Hematopoietic multipotent progenitor cell (in vitro differentiated cells): Measurements from ENCODE around the gene MBD6. TPM values are rescaled to one million over a fixed set of nuclear protein-coding genes. Genes with fewer than 3 reads are reported as not detected.
"Not testable (repeated sequence)": the region's sequence is repeated elsewhere in the genome, so short reads cannot be mapped to it uniquely, and the experiment has no call there.

ENCODE experiments used
- DNase-seq, 3 donors: peaks; one replicate each; pipeline ENCODE4 v3.0.0-alpha.2; 2011 to 2015; ENCODE audit warnings: low read depth in 2 of 3, low spot score in 2 of 3
- total RNA-seq: library from RNA; depleted of rRNA; stranded (reverse); fragments of >200 nt; gene quantifications from one replicate; pipeline ENCODE4 v1.2.3, GENCODE V29; 2012

MBD6 gene
- total RNA-seq, 1 donor, result 24.5 TPM

DNA sequence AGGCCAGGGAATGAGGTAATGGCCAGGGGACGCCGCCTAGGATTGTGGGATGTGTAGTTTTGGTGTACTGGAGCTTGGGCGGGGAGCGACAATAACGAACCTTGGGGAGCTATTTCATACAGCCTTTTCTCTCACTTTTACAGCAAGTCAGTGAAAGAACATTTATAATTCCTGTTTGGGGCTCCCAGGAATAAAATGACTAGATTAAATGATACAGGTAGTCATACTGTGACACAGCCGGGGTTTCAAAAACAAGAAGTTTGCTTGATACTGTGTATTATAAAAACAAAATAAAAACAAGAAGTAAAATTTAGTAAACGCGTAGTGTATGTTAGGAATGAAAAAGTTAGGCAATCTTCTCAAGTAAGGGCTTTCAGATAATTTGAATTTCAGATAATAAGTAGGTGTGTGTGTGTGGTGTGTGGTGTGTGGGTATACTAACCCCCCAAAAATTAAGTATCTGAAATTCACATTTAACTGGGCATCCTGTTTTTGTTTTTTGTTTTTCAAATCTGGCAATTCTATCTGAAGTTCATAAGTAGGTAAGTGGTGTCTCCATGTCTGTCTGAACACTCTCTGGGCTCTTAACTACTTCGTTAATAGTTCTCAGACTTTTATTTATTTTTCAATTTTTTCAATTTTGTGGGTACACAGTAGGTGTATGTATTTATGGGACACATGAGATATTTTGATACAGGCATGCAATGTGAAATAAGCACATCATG is 24.8 kb downstream of the MBD6 start:
- no peak for DNase-seq

DNA sequence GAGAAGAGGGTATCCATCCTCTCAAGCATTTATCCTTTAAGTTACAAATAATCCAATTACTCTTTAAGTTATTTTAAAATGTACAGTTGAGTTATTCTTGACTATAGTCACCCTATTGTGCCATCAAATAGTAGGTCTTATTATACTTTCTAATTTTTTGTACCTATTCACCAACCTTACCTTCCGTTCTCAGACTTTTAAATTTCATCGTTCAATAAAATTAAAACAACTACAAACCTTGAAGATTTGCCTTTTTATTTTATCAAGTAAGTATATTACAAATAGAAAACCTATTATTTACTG is 25.3 kb downstream of the MBD6 start:
- DNase-seq, result no peak

DNA sequence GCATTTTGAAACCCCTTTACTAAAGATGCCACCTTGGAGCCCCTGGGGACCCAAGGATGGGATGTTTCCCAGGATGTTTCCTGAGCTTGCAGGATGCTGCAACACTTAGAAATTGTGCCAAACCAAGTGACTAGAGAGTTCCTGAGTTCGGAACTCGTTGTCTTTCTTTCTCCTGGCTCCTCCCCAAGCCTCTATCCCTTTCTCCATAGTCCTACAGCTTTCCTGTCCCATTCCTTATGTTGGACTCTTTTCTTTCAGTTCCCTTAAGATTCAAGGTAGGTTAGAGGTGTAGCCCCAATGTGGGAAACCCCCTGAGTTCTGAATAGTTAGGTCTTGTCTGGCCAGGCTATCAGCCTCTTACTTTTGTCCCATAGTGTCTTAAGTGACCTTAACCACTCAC is 25.9 kb downstream of the MBD6 start:
- DNase-seq, result no peak

DNA sequence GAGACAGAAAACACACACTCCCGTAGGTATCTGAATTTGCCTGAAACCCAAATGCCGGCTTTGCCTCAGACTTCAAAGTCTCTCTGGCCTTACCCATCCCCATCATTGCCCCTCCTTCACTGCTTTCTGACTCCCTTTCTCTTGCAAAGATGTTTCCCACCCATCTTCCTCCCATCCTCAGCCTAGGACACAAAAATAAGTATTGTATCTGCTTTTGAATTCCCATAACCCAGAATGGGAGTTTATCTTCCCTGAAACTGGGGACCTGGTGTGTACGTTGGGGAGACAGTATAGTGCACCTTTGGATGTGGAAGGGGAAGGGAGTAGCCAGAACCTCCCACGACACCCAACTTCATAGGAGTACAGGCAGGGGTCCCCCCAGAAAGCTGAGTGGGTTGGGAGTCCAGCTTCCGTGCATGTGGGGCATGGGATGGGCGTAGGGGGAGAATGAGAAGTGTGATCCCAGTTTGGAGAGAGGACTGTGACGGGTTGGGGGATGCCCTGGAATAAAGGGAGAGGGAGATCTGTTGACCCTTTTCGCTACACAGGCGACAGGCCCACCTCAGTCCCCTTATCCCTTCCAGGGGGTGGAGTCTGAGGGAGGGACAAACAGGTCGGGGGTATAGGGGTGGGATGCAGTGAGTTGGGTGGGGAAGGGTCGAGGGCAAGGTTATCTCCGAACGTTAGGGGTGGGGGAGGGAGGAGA is 26.7 kb downstream of the MBD6 start:
- DNase-seq, result no peak

DNA sequence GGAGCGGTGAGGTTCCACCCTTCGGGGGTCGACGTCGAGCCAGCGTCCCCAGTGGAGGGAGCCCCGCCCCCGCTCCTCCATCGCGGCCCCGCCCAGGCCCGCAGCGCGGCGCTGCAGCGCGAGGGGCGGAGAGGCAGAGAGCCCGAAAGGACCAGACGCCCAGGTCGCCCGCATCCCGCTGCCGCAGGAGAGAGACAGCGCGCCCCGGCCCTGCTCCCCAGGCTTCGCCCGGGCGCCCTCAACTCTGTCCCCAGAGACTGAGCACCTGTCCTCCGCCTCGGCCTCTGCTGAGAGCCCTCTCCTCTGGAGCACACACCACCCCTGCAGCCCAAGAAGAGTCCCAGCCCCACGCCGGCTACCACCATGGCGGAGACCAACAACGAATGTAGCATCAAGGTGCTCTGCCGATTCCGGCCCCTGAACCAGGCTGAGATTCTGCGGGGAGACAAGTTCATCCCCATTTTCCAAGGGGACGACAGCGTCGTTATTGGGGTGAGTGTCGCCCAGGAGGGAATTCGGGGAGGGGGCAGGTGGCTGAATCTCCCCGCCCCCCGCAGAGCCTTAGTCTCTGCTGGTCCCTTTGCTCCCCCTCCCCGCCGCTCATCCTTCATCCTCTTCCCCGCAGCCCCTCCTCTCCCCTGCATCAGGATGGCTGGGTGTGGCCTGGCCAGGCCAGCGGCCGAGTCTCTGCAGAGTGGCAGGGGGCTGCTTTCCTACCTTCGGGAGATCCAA is 27.5 kb downstream of the MBD6 start, which contains the start of gene KIF5A:
Gene KIF5A (plus strand): TSS at position 136 of the 732 bp plus-strand sequence. CDS start 228 bp downstream, at position 364.
- peak; percentile 16 to 48 (median 43) for DNase-seq

DNA sequence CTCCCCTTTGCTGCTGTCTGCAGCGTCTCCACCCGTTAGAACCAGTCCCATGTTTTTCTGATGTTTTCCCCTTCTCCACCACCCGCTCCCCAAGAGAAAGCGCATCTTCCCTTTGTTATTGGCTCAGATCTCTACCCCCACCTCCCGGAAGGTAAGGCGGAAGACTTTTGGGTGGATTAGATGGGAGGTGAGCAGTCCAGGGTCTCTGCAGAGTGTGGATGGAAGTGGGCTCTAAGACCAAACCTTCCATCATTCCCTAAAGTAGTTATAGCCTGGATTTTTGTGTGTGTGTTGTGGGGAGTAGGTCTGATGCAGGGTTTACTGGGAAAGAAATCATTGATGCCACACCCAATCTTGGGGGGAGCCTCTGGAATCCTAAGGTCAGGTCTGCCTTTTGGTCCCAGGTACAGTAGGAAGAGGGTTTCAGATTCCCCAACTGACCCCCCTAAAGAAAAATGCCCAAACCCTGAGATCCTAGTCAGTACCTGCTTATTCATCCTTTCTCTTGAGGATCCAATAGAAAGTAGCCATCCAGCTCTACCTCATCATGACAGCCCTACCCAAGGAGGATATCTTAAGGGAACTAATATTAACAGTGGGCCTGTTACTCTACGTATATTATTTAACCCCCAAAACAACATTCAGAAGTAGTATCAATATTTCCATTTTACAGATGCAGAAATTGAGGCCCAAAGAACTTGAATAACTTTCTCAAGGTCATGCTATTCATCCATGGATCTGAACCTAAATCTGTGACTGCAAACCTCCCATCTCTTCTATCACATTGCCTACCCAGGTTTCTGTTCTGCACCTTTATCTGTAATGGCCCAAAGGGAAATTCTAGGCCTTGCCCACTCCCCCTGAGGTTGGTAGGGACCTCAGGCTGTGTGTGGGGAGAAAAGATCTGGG is 28.3 kb downstream of the MBD6 start:
- no peak for DNase-seq

DNA sequence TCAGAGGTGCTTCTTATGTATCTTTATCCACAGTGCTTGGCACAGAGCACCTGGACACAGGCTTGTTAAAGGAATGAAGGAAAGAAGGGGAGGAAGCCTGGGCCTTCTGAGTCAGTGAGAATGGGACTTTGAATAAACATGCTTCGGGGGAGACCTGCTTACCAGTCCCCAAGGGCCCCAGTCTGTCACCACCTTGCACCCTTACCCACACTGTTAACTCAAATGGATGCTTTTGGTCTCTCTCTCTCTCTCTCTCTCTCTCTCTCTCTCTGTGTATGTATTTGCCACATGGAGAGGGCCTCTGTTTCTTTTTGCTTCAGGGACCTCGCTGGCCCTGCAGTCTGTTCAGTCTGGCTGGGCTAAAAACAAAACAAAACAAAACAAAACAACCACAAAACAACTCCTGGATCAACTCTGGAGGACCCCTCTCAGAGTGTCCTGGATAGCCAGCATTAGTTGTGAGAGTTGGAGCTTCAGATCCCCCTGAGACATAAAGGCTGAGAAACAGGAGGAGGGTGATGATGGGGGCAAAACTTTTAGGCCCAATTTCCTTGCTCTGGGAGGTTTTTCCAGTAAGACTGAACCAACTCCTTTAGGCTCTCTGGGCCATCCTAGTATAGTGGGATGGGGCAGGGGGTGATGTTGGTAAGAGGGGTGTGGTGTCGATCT is 29.1 kb downstream of the MBD6 start:
- no peak for DNase-seq

DNA sequence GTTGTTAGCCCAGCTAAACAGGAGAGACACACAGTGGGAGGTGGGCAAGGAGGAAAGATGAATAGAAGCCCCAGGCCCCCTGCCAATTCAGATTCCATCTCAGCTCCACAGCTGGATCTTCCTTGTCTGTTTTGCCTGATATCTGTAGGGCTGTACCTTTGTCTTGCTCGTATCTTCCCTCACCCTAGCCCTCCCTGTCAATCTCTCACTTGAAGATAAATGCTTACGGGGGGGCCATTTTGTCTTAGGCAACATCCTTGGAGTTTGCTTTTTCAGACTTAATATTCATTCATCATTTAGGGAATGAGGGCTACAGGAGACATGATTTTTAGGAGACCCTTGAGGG is 29.7 kb downstream of the MBD6 start:
- DNase-seq, result no peak

DNA sequence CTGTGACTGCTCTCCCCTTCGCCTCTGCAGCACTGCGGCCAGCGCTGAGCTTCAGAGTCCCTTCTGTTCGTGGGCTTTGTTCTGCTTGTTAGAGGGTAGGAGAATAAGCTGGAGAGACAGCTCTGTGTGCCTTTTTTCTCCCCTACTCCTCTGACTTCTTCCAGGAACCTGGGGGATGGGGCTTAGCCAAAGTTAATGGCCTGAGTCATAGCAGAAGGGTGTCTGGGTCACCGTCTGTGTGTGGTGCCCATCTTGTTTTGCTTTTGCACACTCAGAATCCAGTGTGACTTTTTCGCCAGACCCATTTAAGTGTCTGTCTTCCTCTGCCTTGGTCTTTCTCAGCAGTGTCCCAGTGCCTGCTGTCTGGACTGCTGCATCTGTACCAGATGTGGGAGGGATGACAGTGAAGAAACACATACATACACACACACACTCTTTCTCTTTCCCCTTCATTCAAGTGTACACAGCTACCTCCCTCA is 30.2 kb downstream of the MBD6 start:
- DNase-seq, result no peak

DNA sequence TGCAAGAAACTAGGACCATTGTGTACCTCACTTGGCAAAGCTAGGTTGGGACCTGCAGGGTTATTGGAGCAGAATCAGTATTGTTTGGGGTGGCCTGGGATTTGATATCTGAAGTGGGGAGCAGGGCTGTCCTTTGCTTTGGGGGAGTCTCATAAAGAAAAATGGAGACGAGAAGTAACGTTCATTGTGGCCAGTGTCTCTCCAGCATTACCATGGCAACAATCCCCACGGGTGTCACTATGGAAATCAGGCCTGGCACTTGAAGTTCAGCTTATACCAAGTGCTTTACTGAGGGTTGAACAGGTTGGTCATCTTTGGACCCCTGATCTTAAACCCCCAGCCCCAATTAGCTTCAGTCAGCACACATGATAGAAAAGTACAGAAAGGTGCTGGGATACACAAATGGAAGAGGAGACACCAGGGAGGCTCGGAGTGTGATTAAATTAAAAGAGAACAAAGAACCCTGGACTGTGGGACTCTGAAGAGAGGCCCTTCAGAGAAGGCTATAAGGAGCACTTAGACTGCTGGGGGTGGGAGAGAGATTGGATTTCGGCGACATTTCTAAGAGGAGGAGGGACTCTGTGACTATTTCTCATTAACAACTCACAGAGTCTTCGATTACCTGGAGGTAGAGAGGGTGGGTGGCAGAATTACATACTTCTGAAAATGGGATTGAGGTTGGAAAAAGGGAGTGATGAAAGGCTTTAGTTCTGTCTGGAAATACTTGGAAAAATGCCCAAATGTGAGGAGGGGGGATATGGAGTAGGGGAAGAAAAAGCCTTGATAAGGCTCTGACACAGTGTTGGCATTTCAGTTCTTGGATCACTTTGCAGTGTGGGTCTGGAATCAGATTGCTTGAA is 30.9 kb downstream of the MBD6 start:
- no peak for DNase-seq

DNA sequence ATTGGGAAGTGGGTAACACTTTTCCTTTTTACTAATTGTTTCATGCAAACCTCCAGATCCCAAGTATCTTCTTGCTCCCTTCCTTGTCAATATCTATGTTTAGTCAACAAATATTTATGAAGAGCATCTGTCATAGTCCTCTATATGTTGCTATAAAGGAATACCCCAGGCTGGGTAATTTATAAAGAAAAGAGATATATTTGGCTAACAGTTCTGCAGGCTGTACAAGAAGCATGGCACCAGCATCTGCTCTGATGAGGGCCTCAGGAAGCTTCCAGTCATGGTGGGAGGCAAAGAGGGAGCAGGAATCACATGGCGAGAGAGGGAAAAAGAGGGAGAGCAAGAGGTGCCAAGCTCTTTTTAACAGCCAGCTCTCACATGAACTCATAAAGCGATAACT is 31.8 kb downstream of the MBD6 start:
- no peak for DNase-seq

DNA sequence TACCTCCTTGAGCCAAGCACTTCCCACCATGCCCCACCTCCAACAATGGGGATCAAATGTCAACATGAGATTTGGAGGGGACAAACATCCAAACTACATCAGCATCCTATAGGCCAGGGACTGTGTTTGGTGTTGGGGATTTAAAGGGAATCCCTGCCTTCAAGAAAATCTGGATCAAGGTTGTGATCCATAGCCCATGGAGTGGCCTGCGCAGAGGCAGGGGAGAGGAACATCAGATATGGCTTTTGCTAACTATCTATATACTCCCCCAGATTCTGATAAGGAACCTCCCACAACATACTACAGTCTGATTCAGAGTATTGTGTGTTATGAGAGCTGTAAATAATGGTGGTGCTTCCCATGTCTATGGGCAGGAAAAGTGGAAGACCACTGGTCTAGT is 32.3 kb downstream of the MBD6 start:
- no peak for DNase-seq

DNA sequence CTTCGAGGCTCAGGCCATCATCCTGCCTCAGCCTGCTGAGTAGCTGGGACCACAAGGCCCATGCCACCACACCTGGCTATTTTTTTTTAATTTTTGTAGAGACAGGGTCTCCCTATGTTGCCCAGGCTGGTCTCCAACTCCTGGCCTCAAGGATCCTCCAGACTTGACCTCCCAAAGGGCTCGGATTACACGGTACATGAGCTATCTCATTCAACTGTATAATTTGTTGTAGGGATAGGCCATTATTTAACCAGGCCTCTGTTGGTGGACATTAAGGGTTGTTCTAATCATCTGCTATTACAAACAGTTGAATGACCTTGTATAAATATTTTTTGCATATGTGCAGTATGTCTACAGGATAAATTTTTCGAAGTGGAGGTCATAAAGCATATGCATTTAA is 36.2 kb downstream of the MBD6 start:
- DNase-seq, result no peak

DNA sequence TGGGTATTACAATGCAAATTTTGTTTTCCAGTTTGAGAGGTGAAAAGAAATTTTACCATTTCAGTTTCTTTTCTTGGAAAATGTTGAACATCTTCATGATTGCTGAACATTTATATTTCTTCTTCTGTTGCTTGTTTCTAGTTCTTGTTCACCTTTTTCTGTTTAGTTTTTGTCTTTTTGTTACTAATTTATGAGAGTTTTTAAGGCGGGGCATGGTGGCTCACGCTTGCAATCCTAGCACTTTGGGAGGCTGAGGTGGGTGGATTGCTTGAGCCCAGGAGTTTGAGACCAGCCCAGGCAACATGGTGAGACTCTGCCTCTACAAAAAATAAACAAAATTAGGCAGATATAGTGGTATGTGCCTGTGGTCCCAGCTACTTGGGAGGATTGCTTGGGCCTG is 37.9 kb downstream of the MBD6 start:
- no peak for DNase-seq

DNA sequence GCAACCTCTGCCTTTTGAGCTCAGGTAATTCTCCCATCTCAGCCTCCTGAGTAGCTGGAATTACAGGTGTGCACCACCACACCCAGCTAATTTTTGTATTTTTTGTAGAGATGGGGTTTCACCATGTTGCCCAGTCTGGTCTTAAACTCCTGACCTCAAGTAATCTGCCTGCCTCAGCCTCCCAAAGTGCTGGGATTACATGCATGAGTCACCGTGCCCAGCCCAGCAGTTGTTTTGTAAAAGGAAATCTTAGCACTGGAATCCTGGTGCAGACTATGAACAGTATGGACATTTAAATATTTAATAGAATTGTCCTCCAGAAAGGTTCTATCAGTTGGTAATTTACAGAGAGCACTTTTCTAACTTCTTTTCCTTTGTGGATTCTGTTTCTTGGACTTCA is 38.5 kb downstream of the MBD6 start:
- DNase-seq, result not testable (repeated sequence)

DNA sequence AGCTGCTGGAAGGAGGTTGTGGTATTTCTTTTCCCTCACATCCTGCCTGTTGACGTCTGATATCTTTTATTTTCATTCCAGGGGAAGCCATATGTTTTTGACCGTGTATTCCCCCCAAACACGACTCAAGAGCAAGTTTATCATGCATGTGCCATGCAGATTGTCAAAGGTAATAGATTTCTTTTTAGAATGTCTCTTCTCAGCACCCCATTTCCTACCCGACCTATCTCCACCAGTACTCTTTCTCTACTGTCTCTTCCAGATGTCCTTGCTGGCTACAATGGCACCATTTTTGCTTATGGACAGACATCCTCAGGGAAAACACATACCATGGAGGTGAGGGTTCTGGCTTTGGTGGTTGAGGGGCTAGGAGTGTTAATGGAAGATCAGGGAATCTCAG is 40.7 kb downstream of the MBD6 start:
- DNase-seq, result no peak

DNA sequence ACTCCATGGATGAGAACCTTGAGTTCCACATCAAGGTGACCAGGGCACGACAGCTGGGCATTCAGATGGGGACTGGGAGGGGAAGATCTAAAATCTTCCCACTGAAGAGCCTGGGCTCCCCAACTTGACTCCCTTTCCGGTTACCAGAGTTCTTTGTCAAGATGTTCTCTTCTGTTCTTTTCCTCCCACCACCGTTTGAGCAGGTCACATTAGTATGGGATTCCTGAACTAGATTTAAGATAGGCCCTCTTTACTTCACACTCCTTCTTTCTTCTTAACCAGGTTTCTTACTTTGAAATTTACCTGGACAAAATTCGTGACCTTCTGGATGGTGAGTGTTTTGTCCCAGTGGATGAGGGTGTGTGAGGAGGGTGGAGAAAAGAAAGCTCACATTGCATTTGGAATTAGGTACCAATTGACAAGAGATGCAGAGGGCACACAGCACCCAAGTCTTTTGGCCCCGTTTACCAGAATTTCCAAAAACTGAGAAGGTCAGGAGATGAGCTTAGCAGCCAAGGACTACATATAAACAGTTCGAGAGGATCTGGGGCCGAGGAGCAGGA is 41.6 kb downstream of the MBD6 start:
- DNase-seq, result no peak

DNA sequence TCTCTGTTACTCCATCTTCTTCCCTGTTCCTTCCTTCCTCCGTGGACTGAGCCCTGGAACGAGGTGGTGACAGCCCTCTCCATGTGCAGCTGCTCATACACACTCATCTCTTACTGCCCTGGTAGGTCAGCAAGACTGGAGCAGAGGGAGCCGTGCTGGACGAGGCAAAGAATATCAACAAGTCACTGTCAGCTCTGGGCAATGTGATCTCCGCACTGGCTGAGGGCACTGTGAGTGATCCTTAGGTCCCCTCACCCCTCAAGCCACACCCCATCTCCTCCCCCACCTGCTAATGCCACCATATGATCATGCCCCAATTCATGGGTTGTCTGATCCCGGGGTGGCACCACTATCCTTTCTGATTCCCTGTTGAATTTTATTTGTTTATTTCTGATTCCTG is 46.2 kb downstream of the MBD6 start:
- DNase-seq, result no peak

DNA sequence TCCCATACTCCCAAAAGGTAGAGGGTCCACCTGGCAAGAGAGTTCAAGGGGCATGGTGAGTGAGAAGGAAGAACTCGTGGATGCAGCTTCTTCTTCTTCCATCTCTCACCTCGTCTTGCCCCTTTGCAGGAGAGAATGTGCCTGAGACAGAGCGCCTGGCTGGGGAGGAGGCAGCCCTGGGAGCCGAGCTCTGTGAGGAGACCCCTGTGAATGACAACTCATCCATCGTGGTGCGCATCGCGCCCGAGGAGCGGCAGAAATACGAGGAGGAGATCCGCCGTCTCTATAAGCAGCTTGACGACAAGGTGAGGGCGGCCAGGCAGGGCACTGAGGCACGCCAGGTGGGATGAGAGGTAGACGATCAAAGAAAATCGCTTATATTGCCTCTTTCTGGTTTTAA is 47.2 kb downstream of the MBD6 start:
- no peak for DNase-seq
